Activated CD4-positive, alpha-beta T cell treated with anti-CD3 and anti-CD28 coated beads, Interleukin-2, amount 50 U/mL, for 24 hours (primary cell): ENCODE measurements around the gene MAX.

Experiments used
- DNase-seq, 2 donors: peaks; one replicate each; pipeline ENCODE4 v3.0.0-alpha.2; 2020; ENCODE audit warnings: low read depth in 1 of 2, low spot score in 1 of 2

Gene MAX

DNA sequence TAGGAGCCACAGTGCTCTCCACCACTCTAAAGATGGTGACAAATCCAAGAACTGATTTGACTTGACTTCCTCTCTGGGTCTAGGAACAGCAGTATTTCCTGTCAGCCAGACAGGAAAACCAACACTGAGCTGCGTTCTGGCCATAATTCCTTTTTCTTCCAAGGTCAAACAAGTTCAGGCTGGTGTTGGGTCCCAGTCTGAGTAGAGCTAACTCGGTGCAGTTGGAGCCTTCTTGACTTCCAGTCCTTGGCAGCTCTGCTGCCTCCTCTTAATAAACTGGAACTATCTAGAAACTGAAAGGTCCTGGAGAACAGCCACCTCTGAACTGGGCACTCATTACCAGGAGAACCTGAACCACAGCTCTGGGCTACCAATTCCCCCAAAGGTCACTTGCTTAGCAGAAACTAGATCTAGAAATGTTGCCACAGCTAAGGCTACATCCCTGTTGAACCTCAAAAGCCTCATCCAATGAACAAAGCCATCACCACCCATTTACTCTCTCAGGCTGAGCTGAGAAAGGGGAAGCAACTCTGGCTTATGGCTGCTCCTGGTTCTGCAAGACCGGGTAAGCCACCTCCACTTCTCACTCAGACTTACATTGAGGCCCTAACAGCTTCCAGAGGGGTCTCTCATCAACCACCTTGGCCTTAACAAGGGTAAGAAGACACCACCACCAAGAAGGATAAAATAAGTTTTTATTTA is 27.7 kb downstream of the MAX start:
- no peak for DNase-seq

DNA sequence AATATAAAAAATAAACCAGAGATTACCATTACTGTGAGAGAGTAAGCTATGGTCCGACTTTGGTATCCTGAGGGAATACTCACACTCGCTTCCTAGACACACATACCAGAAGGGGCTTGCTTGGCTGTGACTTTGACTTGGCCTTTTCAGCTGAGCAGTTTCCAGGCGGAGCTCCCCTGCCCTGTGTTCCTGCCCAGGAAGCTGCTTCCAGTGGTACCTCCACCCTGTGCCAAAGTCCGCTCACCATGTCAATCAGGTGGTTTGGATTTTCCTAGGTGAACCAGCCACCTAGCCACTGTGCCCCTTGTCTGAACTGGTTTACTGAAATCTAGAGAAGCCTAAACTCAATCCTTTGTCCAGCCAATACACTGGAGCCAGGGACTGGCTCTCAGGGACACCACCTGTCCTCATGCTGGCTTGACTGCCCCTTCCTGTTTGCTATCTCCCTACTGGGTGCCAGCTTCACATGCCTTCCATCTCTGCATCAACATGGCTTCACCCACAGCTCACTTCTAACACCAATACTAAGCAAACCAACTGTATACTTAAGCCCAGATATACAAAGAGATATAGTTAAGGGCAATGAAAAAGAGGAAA is 28.6 kb downstream of the MAX start:
- no peak for DNase-seq

- no peak for DNase-seq
Measured at GRCh38 chr14:65072937-65073336, 29.4 kb downstream of the MAX start.

DNA sequence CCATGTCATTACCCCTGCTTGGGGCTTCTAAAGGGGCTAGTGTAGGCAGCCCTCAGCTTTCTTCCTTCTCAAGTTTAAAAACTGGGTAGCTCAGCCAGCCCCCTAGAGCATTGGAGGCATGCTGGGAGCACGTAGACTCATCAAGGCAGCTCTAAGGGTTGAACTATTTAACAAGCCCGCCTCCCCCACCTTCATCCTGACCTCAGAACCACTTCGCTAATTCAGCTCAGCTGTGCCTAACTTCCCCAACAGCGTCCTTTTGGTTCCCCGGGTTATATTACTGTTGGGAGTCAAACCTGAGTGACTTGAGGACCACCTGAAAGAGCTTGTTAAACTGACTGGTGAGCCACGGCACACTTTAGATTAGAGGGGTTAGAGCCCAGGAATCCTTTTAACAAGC is 30.1 kb downstream of the MAX start:
- no peak for DNase-seq

GRCh38 chr14:65071544-65071943 is 30.8 kb downstream of the MAX start:
- no peak for DNase-seq

DNA sequence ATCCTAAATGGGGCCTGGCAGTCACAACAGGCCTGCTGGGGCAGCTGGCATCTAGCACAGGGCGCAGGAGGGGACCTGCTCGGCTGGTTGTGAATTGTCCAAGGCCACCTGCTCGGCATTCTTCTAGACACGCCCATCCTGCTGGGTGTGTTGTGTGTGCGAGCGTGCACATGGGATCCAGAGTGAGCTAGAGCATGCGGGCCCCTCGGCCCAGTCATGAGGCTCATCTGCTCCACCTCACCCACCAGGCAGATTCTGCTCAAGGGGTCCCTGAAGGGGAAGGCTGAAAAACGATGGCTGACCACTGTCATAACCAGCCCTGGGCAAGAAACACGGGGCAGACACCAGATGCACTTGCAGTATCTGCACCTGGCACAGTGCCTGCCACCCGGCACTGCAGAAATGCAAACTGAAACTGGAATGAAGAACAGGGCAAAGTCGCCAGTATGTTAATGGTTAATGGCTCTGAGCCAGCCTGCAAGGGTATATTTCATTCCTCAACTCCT is 31.8 kb downstream of the MAX start:
- no peak for DNase-seq

GRCh38 chr14:65069874-65070413 is 32.4 kb downstream of the MAX start:
- no peak for DNase-seq

DNA sequence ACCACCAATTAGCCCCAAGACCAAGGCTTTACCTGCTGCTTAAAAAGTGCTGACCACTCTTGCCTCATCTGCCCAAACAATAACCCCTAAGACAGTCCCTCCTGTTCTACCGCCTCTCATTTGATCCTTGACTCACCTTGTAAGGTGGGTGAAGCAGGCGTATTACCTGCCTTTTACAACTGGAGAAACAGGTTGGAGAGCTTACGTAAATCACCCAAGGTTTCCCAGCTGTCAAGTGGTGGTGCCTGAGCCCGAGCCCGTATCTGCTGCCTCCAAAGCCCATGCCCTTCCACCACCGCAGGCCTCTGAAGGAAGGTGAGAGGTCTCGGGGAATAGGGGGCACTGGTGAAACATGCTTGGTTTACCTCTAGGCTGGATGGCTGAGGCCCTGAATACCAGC is 36.6 kb downstream of the MAX start:
- no peak for DNase-seq

DNA sequence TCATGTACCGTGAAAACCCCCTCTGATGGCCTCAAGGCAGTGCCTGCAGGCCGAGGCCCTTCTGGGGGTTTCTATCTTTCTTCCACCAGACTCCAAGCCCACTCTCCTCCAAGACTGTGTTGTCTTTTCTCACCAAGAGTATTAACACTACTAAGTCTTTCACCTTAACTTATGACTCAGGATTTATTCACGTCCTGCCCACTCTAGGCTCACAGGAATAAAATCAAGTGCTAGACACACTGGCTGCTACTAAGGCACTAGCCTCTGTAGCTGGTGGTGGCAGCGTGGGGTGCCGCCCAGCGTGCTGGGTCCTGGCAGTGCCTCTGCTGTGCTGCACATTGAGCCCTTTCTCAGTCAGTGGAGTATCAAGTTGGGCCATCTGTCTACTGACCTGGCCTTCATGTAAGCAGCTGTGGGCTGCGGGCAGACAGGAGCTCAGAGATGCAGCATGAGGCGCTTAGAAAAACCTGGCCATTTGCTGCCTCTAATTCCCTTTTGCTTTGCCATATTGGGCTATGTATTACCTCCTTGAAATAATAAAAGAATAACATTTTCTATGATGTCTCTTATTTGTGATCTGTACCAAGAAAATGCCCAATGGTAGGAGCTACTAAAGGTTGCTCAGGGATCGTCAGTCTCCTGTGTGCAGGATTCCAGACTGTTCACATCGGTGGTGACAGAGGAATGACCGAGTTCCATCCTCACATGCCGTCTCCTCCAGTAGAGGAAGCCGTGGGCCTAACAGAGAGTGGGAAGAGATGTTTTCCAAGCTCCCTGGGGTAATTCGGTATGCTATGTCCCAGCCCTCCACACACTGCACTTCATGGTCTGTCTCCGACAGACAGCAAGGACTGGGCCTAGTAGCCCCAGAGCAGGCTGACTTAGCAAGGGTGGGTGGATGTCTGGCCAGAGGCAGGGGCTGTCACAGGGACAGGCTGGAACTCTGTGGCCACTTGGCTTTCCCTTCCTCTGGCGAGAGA is 39.9 kb downstream of the MAX start:
- DNase-seq = no peak

GRCh38 chr14:65057695-65058094 is 44.6 kb downstream of the MAX start:
- DNase-seq = no peak

GRCh38 chr14:65054471-65055085 is 47.7 kb downstream of the MAX start:
- no peak for DNase-seq

GRCh38 chr14:65053466-65053865 is 48.9 kb downstream of the MAX start:
- no peak for DNase-seq

- DNase-seq = no peak
Measured at GRCh38 chr14:65052832-65053231, 49.5 kb downstream of the MAX start.

DNA sequence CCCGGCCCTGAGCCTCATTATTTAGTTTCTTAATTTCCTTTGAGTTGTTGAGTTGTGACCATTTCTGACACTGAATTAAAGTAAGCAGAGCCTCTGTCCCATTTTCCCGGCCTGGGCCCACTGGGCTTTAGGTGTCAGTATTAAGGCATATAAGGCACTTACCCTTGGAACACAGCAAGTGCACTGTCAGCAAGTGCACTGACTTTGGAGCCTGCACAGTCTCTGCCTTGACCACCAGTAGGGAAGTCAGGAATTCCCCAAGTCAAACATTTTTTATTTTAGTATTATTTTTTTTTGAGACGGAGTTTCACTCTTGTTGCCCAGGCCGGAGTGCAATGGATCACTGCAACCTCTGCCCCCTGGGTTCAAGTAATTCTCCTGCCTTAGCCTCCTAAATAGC is 56.6 kb downstream of the MAX start:
- no peak for DNase-seq

GRCh38 chr14:65045006-65045405 is 57.3 kb downstream of the MAX start:
- no peak for DNase-seq

DNA sequence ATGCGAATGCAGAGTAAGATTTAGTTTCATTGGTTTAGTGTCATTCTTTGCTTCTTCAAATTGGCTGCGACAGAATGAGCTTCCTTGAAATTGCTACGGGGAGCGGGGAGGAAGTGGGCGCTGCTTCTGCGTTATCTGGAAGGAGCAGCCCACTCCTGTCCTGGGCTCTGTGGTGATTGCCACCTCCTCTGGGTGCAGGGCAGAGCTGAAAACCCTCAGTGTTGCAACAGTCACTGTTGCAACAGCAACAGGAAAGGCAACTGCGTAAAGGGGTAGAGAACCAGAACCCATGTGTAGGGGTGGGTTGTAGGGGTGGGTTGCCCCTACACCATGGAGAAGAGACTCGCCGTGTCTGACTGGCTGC is 57.7 kb downstream of the MAX start:
- no peak for DNase-seq

- no peak for DNase-seq
Measured at GRCh38 chr14:65043893-65044595, 58.3 kb downstream of the MAX start.

GRCh38 chr14:65042731-65043372 is 59.5 kb downstream of the MAX start:
- DNase-seq = no peak

- no peak for DNase-seq
Measured at GRCh38 chr14:65042296-65042695, 60.0 kb downstream of the MAX start.

DNA sequence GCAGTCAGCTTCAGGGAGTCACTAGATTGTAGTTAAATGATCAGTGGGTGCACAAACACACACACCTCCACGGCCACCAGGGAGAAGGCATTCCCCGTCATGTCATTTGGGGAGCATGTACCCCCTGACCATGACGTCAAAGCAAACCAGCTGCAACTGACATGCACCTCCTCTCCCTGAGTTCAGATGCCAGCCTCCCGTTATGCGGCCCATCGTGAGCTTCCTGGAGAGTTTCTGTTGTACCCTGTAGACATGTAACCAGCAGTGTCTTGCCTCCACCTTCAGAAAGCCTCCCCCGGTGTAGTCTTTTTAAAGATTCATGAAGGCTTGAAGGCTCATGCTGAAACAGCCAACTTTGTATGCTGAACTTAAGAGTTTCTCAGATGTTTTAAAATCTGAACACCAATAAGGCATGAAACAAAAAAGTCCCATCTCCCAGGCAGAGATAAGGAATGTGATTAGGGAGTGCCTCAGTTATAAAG is 60.8 kb downstream of the MAX start:
- DNase-seq = no peak
